WTC11 (cell line): ENCODE results near the gene MYH1. TPM values are rescaled to one million over a fixed set of nuclear protein-coding genes. Genes with fewer than 3 reads are reported as not detected.

Experiments used
- ATAC-seq: fragments of 200-7000 bp; cut with Tn5 transposase; 2 replicates; pipeline ENCODE4 v1.10.0; 2021; ENCODE audit warnings: mild to moderate bottlenecking, moderate library complexity
- CTCF ChIA-PET: fragments of 300-600 bp; sonication (Branson Sonifier 250); formaldehyde crosslinking; loops from one replicate; lab custom pipeline; 2021; ENCODE audit warnings: antibody characterized with exemption; lab: Charles Lee
- POLR2A ChIA-PET: fragments of 350-600 bp; sonication (Branson Sonifier 250); formaldehyde crosslinking; loops from one replicate; lab custom pipeline; 2021; ENCODE audit warnings: antibody characterized with exemption; lab: Charles Lee
- DNase-seq: peaks from one replicate; pipeline ENCODE4 v3.0.0; 2021; ENCODE audit warnings: low spot score
- H3K27ac Mint-ChIP-seq: 2 replicates; pipeline ENCODE4 v1.8.0; 2021; ENCODE audit warnings: mixed read lengths
- H3K27me3 Mint-ChIP-seq: 2 replicates; pipeline ENCODE4 v1.8.0; 2021; ENCODE audit warnings: low read depth, mild to moderate bottlenecking, moderate library complexity, mixed read lengths
- H3K36me3 Mint-ChIP-seq: 2 replicates; pipeline ENCODE4 v1.8.0; 2021; ENCODE audit warnings: mixed read lengths
- H3K4me1 Mint-ChIP-seq: 2 replicates; pipeline ENCODE4 v1.8.0; 2022; ENCODE audit warnings: mixed read lengths
- H3K4me3 Mint-ChIP-seq: 2 replicates; pipeline ENCODE4 v1.8.0; 2021; ENCODE audit warnings: mild to moderate bottlenecking, moderate library complexity, mixed read lengths
- H3K9me3 Mint-ChIP-seq: 2 replicates; pipeline ENCODE4 v1.8.0; 2021; ENCODE audit warnings: mixed read lengths
- ATF2 ChIP-seq: sonication (generic); formaldehyde crosslinking; IDR thresholded peaks from 2 replicates; pipeline ENCODE4 v1.8.1; 2022; ENCODE audit warnings: low read depth, missing genetic modification reagents, borderline replicate concordance
- CTCF ChIP-seq: fragments of 200-600 bp; IDR thresholded peaks from 2 replicates; pipeline ENCODE4 v1.8.0; 2022; ENCODE audit warnings: antibody characterized with exemption
- ELF4 ChIP-seq: sonication (generic); formaldehyde crosslinking; IDR thresholded peaks from 2 replicates; pipeline ENCODE4 v1.8.1; 2022; ENCODE audit warnings: low read depth, mild to moderate bottlenecking, moderate library complexity, missing genetic modification reagents
- ESRRA ChIP-seq: sonication (generic); formaldehyde crosslinking; IDR thresholded peaks from 2 replicates; pipeline ENCODE4 v1.8.1; 2022; ENCODE audit warnings: mild to moderate bottlenecking, missing genetic modification reagents, borderline replicate concordance
- GRHL2 ChIP-seq: fragments of 250-450 bp; sonication (Bioruptor Pico); IDR thresholded peaks from 2 replicates; pipeline ENCODE4 v1.8.0; 2022; ENCODE audit warnings: mild to moderate bottlenecking, moderate library complexity; ENCODE audit not compliant: insufficient replicate concordance, severe bottlenecking
- JAZF1 ChIP-seq: fragments of 250-450 bp; sonication (Bioruptor Pico); IDR thresholded peaks from 2 replicates; pipeline ENCODE4 v1.9.0; 2021; ENCODE audit warnings: moderate library complexity, mild to moderate bottlenecking, inconsistent platforms
- MLX ChIP-seq: sonication (generic); formaldehyde crosslinking; IDR thresholded peaks from 2 replicates; pipeline ENCODE4 v1.8.1; 2023; ENCODE audit warnings: mild to moderate bottlenecking, missing genetic modification reagents, moderate library complexity
- RELA ChIP-seq: sonication (generic); formaldehyde crosslinking; IDR thresholded peaks from 2 replicates; pipeline ENCODE4 v1.8.1; 2022; ENCODE audit warnings: missing genetic modification reagents, mild to moderate bottlenecking, borderline replicate concordance
- RORB ChIP-seq: fragments of 250-450 bp; sonication (Bioruptor Pico); IDR thresholded peaks from 2 replicates; pipeline ENCODE4 v1.9.0; 2021; ENCODE audit warnings: mild to moderate bottlenecking
- SOX15 ChIP-seq: fragments of 250-450 bp; sonication (Bioruptor Pico); IDR thresholded peaks from 2 replicates; pipeline ENCODE4 v1.9.0; 2021; ENCODE audit warnings: mild to moderate bottlenecking
- ZNF121 ChIP-seq: sonication (generic); formaldehyde crosslinking; IDR thresholded peaks from 2 replicates; pipeline ENCODE4 v1.8.0; 2023; ENCODE audit warnings: missing genetic modification reagents
- ZNF138 ChIP-seq: sonication (generic); formaldehyde crosslinking; conservative IDR thresholded peaks from 2 replicates; pipeline ENCODE4 v1.8.1; 2022; ENCODE audit warnings: mild to moderate bottlenecking, moderate library complexity, missing genetic modification reagents
- ZNF219 ChIP-seq: sonication (generic); formaldehyde crosslinking; IDR thresholded peaks from 2 replicates; pipeline ENCODE4 v1.8.0; 2023; ENCODE audit warnings: missing genetic modification reagents, mild to moderate bottlenecking, borderline replicate concordance
- ZNF232 ChIP-seq: sonication (generic); formaldehyde crosslinking; IDR thresholded peaks from 2 replicates; pipeline ENCODE4 v1.8.0; 2022; ENCODE audit warnings: mild to moderate bottlenecking, missing genetic modification reagents
- ZNF263 ChIP-seq: sonication (generic); formaldehyde crosslinking; IDR thresholded peaks from 2 replicates; pipeline ENCODE4 v1.8.1; 2022; ENCODE audit warnings: low read depth, mild to moderate bottlenecking, moderate library complexity, missing genetic modification reagents
- ZNF416 ChIP-seq: fragments of 250-450 bp; sonication (Bioruptor Pico); IDR thresholded peaks from 2 replicates; pipeline ENCODE4 v1.9.0; 2021; ENCODE audit warnings: mild to moderate bottlenecking, inconsistent platforms
- ZNF512 ChIP-seq: sonication (generic); formaldehyde crosslinking; IDR thresholded peaks from 2 replicates; pipeline ENCODE4 v1.8.1; 2022; ENCODE audit warnings: missing genetic modification reagents, borderline replicate concordance
- ZNF671 ChIP-seq: fragments of 250-450 bp; sonication (Bioruptor Pico); IDR thresholded peaks from 2 replicates; pipeline ENCODE4 v1.8.0; 2021; ENCODE audit warnings: mild to moderate bottlenecking
- ZSCAN18 ChIP-seq: fragments of 250-450 bp; sonication (Bioruptor Pico); IDR thresholded peaks from 2 replicates; pipeline ENCODE4 v2.1.2; 2022; ENCODE audit warnings: mild to moderate bottlenecking, moderate library complexity
- total RNA-seq: library from RNA; stranded (reverse); gene quantifications from 3 replicates; pipeline ENCODE4 v1.2.3, GENCODE V29; 2021
- TF ChIP-seq, protein P1 (sequence below): sonication (generic); formaldehyde crosslinking; conservative IDR thresholded peaks from 2 replicates; pipeline ENCODE4 v1.8.1; 2022; ENCODE audit warnings: mild to moderate bottlenecking, missing genetic modification reagents
- TF ChIP-seq, protein P2 (sequence below): sonication (generic); formaldehyde crosslinking; IDR thresholded peaks from 2 replicates; pipeline ENCODE4 v1.8.1; 2022; ENCODE audit warnings: mild to moderate bottlenecking, missing genetic modification reagents, moderate library complexity, borderline replicate concordance
- TF ChIP-seq, protein P3 (sequence below): sonication (generic); formaldehyde crosslinking; IDR thresholded peaks from 2 replicates; pipeline ENCODE4 v1.8.1; 2022; ENCODE audit warnings: low read depth, mild to moderate bottlenecking, moderate library complexity, missing genetic modification reagents, borderline replicate concordance

MYH1 gene
- total RNA-seq, 1 experiment from 2014 or later, result not detected

- POLR2A ChIA-PET, result no interaction called here
- DNase-seq, result no peak
- peaks cover 12% of the 10 kb centered on the region; the same call in 1 of the 2 replicates for H3K9me3 Mint-ChIP-seq
- CTCF ChIA-PET, result no interaction called here
- ATAC-seq, result no peak
- no peak overlapping the region for H3K27ac Mint-ChIP-seq
- H3K4me1 Mint-ChIP-seq, result no peaks in the 10 kb centered on the region
- H3K4me3 Mint-ChIP-seq, result no peak overlapping the region
- TF ChIP-seq JAZF1 (CRISPR knock-in tag) (no peak), ATF2 (CRISPR knock-in tag) (no peak), ZNF232 (CRISPR knock-in tag) (no peak), ZNF138 (CRISPR knock-in tag) (no peak), MLX (CRISPR knock-in tag) (no peak), ZNF671 (CRISPR knock-in tag) (no peak), RORB (no peak), ZNF416 (CRISPR knock-in tag) (no peak), ESRRA (CRISPR knock-in tag) (no peak), CTCF (no peak), ZNF219 (CRISPR knock-in tag) (no peak), RELA (CRISPR knock-in tag) (no peak), ZNF512 (CRISPR knock-in tag) (no peak), SOX15 (CRISPR knock-in tag) (no peak), ZNF121 (CRISPR knock-in tag) (no peak)
- TF ChIP-seq, protein P1, sequence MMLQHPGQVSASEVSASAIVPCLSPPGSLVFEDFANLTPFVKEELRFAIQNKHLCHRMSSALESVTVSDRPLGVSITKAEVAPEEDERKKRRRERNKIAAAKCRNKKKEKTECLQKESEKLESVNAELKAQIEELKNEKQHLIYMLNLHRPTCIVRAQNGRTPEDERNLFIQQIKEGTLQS (CRISPR knock-in tag), result no peak
- TF ChIP-seq, protein P2, sequence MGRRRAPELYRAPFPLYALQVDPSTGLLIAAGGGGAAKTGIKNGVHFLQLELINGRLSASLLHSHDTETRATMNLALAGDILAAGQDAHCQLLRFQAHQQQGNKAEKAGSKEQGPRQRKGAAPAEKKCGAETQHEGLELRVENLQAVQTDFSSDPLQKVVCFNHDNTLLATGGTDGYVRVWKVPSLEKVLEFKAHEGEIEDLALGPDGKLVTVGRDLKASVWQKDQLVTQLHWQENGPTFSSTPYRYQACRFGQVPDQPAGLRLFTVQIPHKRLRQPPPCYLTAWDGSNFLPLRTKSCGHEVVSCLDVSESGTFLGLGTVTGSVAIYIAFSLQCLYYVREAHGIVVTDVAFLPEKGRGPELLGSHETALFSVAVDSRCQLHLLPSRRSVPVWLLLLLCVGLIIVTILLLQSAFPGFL (CRISPR knock-in tag), result no peak
- TF ChIP-seq, all 79 proteins: peak for 0
- H3K27me3 Mint-ChIP-seq, result no peaks in the 10 kb centered on the region; the same call in 1 of the 2 replicates
- H3K36me3 Mint-ChIP-seq, result no peaks in the 10 kb centered on the region; the same call in 1 of the 2 replicates
These were observed 13.7 kb upstream of the MYH1 start for GRCh38 chr17:10532026-10532425.

- no peak for ATAC-seq
- POLR2A ChIA-PET, result no interaction called here
- Mint-ChIP-seq H3K4me1 (no peaks in the 10 kb centered on the region), H3K36me3 (no peaks in the 10 kb centered on the region; the same call in 1 of the 2 replicates), H3K4me3 (no peak overlapping the region), H3K27ac (no peak overlapping the region), H3K27me3 (no peaks in the 10 kb centered on the region), H3K9me3 (peaks cover 22% of the 10 kb centered on the region)
- CTCF ChIA-PET, result interaction anchor here (1.0 kb wide), 1 partner anchor 101 kb away, joined by 3 read pairs; no protein-coding TSS in a partner anchor
- DNase-seq, result no peak
- TF ChIP-seq ZNF263 (CRISPR knock-in tag) (no peak), ZNF121 (CRISPR knock-in tag) (no peak), ZNF138 (CRISPR knock-in tag) (no peak), RELA (CRISPR knock-in tag) (no peak), ELF4 (no peak), ZSCAN18 (CRISPR knock-in tag) (no peak), GRHL2 (CRISPR knock-in tag) (no peak)
- TF ChIP-seq, protein P3, sequence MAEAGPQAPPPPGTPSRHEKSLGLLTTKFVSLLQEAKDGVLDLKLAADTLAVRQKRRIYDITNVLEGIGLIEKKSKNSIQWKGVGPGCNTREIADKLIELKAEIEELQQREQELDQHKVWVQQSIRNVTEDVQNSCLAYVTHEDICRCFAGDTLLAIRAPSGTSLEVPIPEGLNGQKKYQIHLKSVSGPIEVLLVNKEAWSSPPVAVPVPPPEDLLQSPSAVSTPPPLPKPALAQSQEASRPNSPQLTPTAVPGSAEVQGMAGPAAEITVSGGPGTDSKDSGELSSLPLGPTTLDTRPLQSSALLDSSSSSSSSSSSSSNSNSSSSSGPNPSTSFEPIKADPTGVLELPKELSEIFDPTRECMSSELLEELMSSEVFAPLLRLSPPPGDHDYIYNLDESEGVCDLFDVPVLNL, result no peak
- TF ChIP-seq, all 79 proteins: peak for 0
These were observed 9.1 kb upstream of the MYH1 start for GRCh38 chr17:10527419-10527818.
